Measurements from ENCODE around the gene FAF1.

The FAF1 gene

DNA sequence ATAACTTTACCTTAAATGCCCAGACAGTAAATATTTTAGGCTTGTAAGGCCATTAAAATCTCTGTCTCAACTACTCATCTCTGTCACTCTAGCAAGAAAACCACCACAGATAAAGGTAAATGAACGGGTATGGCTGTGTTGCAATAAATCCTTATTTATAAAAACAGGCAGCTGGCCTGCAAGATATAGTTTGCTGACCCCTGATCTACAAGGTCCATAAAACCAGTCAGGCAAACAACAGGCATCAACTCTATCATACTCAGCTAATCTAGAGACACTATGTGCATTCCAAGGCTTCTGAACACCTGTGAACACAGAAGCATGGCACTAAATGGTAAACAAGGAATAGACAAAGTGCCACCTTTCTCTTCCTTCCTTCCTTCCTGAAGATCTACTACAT, 9.7 kb downstream of the FAF1 start:
- Histone ChIP-seq H3K9me3 (ENCODE audit: control insufficient read depth, insufficient read depth, low read length) (no peaks in the 10 kb centered on the region), H3K27ac (ENCODE audit: low read depth, low read length) (no peak overlapping the region), H3K27me3 (ENCODE audit: control insufficient read depth, low read length) (no peaks in the 10 kb centered on the region), H3K4me2 (ENCODE audit: low read length) (no peak overlapping the region), H3K36me3 (ENCODE audit: control insufficient read depth, low read length) (peaks cover 39% of the 10 kb centered on the region), H3K79me2 (ENCODE audit: control insufficient read depth, low read length) (peaks cover 90% of the 10 kb centered on the region), H3K9me2 (replicated peaks; ENCODE audit: control insufficient read depth, low read length) (no peaks in the 10 kb centered on the region), H4K20me1 (ENCODE audit: control insufficient read depth, insufficient read depth, low read depth, low read length) (peaks cover 15% of the 10 kb centered on the region; the same call in 1 of the 2 replicates), H3K4me1 (ENCODE audit: control insufficient read depth, low read length) (peaks cover 5% of the 10 kb centered on the region), H3F3A (ENCODE audit: control insufficient read depth, insufficient read depth) (no peaks in the 10 kb centered on the region), H3K4me3 (ENCODE audit: low read length) (no peak overlapping the region)
- no peak for TF ChIP-seq EZH2phosphoT487 (IDR thresholded peaks at IDR 0.05; ENCODE audit: borderline replicate concordance, low read length)

DNA sequence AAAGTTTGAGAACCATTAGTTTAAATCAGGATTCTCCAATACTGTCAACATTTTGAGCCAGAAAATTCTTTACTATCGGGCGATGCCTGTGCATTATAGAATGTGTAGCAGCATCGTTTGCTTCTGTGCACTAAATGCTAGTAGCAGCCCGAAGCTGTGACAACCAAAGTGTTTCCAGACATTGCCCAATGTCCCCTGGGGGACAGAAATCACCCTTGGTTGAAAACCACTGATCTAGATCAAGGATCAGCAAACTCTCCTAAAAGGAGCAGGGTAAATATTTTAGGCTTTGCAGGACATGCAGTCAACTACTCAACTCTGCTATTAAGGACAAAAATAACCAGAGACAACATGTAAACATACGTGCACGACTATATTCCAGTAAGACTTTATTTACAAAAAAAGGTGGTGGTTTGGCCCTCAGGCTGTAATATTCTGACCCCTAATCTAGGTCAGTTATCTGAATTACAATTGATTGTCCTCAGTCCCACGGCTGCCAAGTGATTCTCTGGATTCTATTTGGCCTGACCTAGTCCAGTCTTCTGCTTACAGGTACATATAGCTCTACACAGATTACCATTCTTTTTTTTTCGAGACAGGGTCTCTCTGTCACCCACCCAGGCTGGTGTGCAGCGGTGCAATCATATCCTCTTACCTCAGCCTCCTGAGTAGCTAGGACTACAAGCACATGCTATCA, 10.6 kb downstream of the FAF1 start:
- Histone ChIP-seq H3K27ac (ENCODE audit: low read depth, low read length) (no peak overlapping the region), H3K36me3 (ENCODE audit: control insufficient read depth, low read length) (peaks cover 40% of the 10 kb centered on the region), H3K79me2 (ENCODE audit: control insufficient read depth, low read length) (peaks cover 90% of the 10 kb centered on the region), H3K4me2 (ENCODE audit: low read length) (no peak overlapping the region), H3F3A (ENCODE audit: control insufficient read depth, insufficient read depth) (no peaks in the 10 kb centered on the region), H4K20me1 (ENCODE audit: control insufficient read depth, insufficient read depth, low read depth, low read length) (peaks cover 15% of the 10 kb centered on the region; the same call in 1 of the 2 replicates), H3K4me1 (ENCODE audit: control insufficient read depth, low read length) (peaks cover 3% of the 10 kb centered on the region; the same call in 1 of the 2 replicates), H3K4me3 (ENCODE audit: low read length) (no peak overlapping the region), H3K27me3 (ENCODE audit: control insufficient read depth, low read length) (no peaks in the 10 kb centered on the region), H3K9me2 (replicated peaks; ENCODE audit: control insufficient read depth, low read length) (no peaks in the 10 kb centered on the region), H3K9me3 (ENCODE audit: control insufficient read depth, insufficient read depth, low read length) (no peaks in the 10 kb centered on the region)
- no peak for TF ChIP-seq EZH2phosphoT487 (IDR thresholded peaks at IDR 0.05; ENCODE audit: borderline replicate concordance, low read length)
- no peak for TF ChIP-seq CTCF (IDR thresholded peaks at IDR 0.05; ENCODE audit: low read depth, low read length, poor library complexity, severe bottlenecking)

GRCh38 chr1:50942334-50942733, 17.7 kb downstream of the FAF1 start:
- H3K27me3 ChIP-seq (ENCODE audit: control insufficient read depth, low read length): no peaks in the 10 kb centered on the region
- H3K4me1 ChIP-seq (ENCODE audit: control insufficient read depth, low read length): peaks cover 3% of the 10 kb centered on the region; the same call in 1 of the 2 replicates
- TF ChIP-seq EZH2phosphoT487 (IDR thresholded peaks at IDR 0.05; ENCODE audit: borderline replicate concordance, low read length): no peak
- no peak for TF ChIP-seq CTCF (IDR thresholded peaks at IDR 0.05; ENCODE audit: low read depth, low read length, poor library complexity, severe bottlenecking)
- H3K27ac ChIP-seq (ENCODE audit: low read depth, low read length): no peak overlapping the region
- H3K36me3 ChIP-seq (ENCODE audit: control insufficient read depth, low read length): peaks cover 34% of the 10 kb centered on the region
- H3K9me2 ChIP-seq (replicated peaks; ENCODE audit: control insufficient read depth, low read length): no peaks in the 10 kb centered on the region
- peaks cover 100% of the 10 kb centered on the region for H3K79me2 ChIP-seq (ENCODE audit: control insufficient read depth, low read length)
- H3K4me2 ChIP-seq (ENCODE audit: low read length): no peak overlapping the region
- no peaks in the 10 kb centered on the region for H3F3A ChIP-seq (ENCODE audit: control insufficient read depth, insufficient read depth)
- no peaks in the 10 kb centered on the region for H3K9me3 ChIP-seq (ENCODE audit: control insufficient read depth, insufficient read depth, low read length)
- H3K4me3 ChIP-seq (ENCODE audit: low read length): no peak overlapping the region
- peaks cover 14% of the 10 kb centered on the region for H4K20me1 ChIP-seq (ENCODE audit: control insufficient read depth, insufficient read depth, low read depth, low read length)

DNA sequence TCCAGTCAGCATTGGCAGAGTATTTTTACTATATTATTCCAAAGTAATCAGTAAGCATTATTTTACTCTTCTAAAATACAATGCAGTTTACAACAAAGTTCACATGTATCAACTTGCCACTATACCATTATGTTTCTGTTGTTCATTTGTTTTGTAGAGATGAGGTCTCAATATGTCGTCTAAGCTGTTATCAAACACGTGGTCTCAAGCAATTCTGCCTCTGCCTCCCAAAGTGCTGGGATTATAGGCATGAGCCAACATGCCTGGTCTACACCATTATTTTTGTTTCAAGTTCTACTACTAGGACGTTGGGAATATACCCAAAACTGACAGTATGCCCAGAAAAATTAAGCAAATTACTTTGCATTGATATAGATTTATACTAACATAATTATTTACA, 19.8 kb downstream of the FAF1 start:
- Histone ChIP-seq H3K9me3 (ENCODE audit: control insufficient read depth, insufficient read depth, low read length) (no peaks in the 10 kb centered on the region), H3K4me1 (ENCODE audit: control insufficient read depth, low read length) (peaks cover 6% of the 10 kb centered on the region; the same call in 1 of the 2 replicates), H4K20me1 (ENCODE audit: control insufficient read depth, insufficient read depth, low read depth, low read length) (peaks cover 8% of the 10 kb centered on the region), H3K27ac (ENCODE audit: low read depth, low read length) (no peak overlapping the region), H3F3A (ENCODE audit: control insufficient read depth, insufficient read depth) (no peaks in the 10 kb centered on the region), H3K9me2 (replicated peaks; ENCODE audit: control insufficient read depth, low read length) (no peaks in the 10 kb centered on the region), H3K27me3 (ENCODE audit: control insufficient read depth, low read length) (no peaks in the 10 kb centered on the region), H3K36me3 (ENCODE audit: control insufficient read depth, low read length) (peaks cover 19% of the 10 kb centered on the region), H3K79me2 (ENCODE audit: control insufficient read depth, low read length) (peaks cover 100% of the 10 kb centered on the region), H3K4me2 (ENCODE audit: low read length) (no peak overlapping the region), H3K4me3 (ENCODE audit: low read length) (no peak overlapping the region)
- TF ChIP-seq EZH2phosphoT487 (IDR thresholded peaks at IDR 0.05; ENCODE audit: borderline replicate concordance, low read length): no peak
- no peak for TF ChIP-seq CTCF (IDR thresholded peaks at IDR 0.05; ENCODE audit: low read depth, low read length, poor library complexity, severe bottlenecking)

All from DOHH2 (cell line).